K562 (cell line): ENCODE measurements around the gene TP53BP2. TPM values are rescaled to one million over a fixed set of nuclear protein-coding genes. Genes with fewer than 3 reads are reported as not detected.

Experiments used
- BACH1 ChIP-seq: fragments of 200-800 bp; sonication (Bioruptor generic); IDR thresholded peaks from 2 replicates; pipeline ENCODE4 v1.6.1; 2016; ENCODE audit warnings: missing genetic modification characterization, missing compliant biosample characterization
- CCNT2 ChIP-seq: IDR thresholded peaks from 2 replicates; pipeline ENCODE4 v1.6.1; 2011; ENCODE audit warnings: borderline replicate concordance, low read depth, mild to moderate bottlenecking, moderate library complexity, mixed read lengths, low read length; ENCODE audit not compliant: insufficient read length; ENCODE audit errors: extremely low read depth
- CTBP1 ChIP-seq: fragments of 450-650 bp; IDR thresholded peaks from 2 replicates; pipeline ENCODE4 v1.6.1; 2016; ENCODE audit warnings: borderline replicate concordance
- KDM5B ChIP-seq: fragments of 200-600 bp; sonication (generic); IDR thresholded peaks from 2 replicates; pipeline ENCODE4 v1.6.1; 2012; ENCODE audit warnings: low read depth, mild to moderate bottlenecking, moderate library complexity, low read length, control low read depth, inconsistent platforms; ENCODE audit not compliant: insufficient replicate concordance
- KLF1 ChIP-seq: fragments of 450-650 bp; IDR thresholded peaks from 2 replicates; pipeline ENCODE4 v1.6.1; 2016; ENCODE audit warnings: missing genetic modification characterization, missing compliant biosample characterization
- MAZ ChIP-seq, 2 experiments: fragments of 450-650 bp in 1 of 2; sonication (generic) in 1 of 2; formaldehyde crosslinking; IDR thresholded peaks in 1 of 2; conservative IDR thresholded peaks in 1 of 2; 2 replicates each; pipeline versions ENCODE4 v1.4.0 to v1.5.0; 2020; ENCODE audit warnings: mild to moderate bottlenecking in 1 of 2, missing genetic modification reagents in 1 of 2
- PHB2 ChIP-seq: fragments of 450-650 bp; IDR thresholded peaks from 2 replicates; pipeline ENCODE4 v1.6.1; 2017; ENCODE audit warnings: low read depth
- TBL1XR1 ChIP-seq, 2 experiments: IDR thresholded peaks; 2 replicates each; pipeline ENCODE4 v1.6.1; 2012; ENCODE audit warnings: improper control_type of control experiment in 2 of 2, low read length in 2 of 2, mild to moderate bottlenecking in 1 of 2
- ZBED1 ChIP-seq: IDR thresholded peaks from 2 replicates; pipeline ENCODE4 v1.6.1; 2014
- ZEB2 ChIP-seq: fragments of 450-650 bp; IDR thresholded peaks from 2 replicates; pipeline ENCODE4 v1.6.1; 2016
- polyA plus RNA-seq, 8 experiments: library from polyadenylated mRNA; depleted of rRNA in 4 of 8; stranded (reverse) in 5 of 8; unstranded in 3 of 8; fragments of >200 nt; fragmentation: Nextera tagmentation in 2 of 8; fragmentation: Illumina TruSeq in 1 of 8; extraction: Ambion mirVana in 2 of 8; extraction: Trizol in 1 of 8; gene quantifications; 2 replicates each; pipeline versions ENCODE4 v1.2.1 to v1.2.3, GENCODE V29; 2011 to 2014; ENCODE audit warnings: inconsistent platforms in 1 of 8, missing spikeins in 1 of 8
- total RNA-seq, 7 experiments: library from RNA; depleted of rRNA in 6 of 7; stranded (reverse); fragments of >200 nt in 6 of 7; fragmentation: Illumina TruSeq in 2 of 7; extraction: Trizol in 2 of 7; gene quantifications; 2 replicates each; pipeline versions ENCODE4 v1.2.1 to v1.2.3, GENCODE V29; 2011 to 2021; ENCODE audit warnings: low replicate concordance in 1 of 7
- TF ChIP-seq, protein P1 (sequence below), 2 experiments: fragments of 450-650 bp; formaldehyde crosslinking in 1 of 2; IDR thresholded peaks; 2 replicates each; pipeline versions ENCODE4 v1.4.0 to v1.6.1; 2014 to 2020; ENCODE audit warnings: mild to moderate bottlenecking in 2 of 2, borderline replicate concordance in 1 of 2, low read depth in 1 of 2
- TF ChIP-seq, protein P2 (sequence below): sonication (generic); formaldehyde crosslinking; IDR thresholded peaks from 2 replicates; pipeline ENCODE4 v1.8.1; 2023; ENCODE audit warnings: mild to moderate bottlenecking, missing genetic modification reagents
- TF ChIP-seq, protein P3 (sequence below): fragments of 250-450 bp; sonication (Bioruptor Pico); IDR thresholded peaks from 2 replicates; pipeline ENCODE4 v1.4.0; 2020; ENCODE audit warnings: mild to moderate bottlenecking

Gene TP53BP2
- total and polyA plus RNA-seq, 9 of the 15 experiments (the other 6 are each of a cell fraction or from before 2014, with no cell fraction given) = 17.0 to 69.6 (median 40.1) TPM

DNA sequence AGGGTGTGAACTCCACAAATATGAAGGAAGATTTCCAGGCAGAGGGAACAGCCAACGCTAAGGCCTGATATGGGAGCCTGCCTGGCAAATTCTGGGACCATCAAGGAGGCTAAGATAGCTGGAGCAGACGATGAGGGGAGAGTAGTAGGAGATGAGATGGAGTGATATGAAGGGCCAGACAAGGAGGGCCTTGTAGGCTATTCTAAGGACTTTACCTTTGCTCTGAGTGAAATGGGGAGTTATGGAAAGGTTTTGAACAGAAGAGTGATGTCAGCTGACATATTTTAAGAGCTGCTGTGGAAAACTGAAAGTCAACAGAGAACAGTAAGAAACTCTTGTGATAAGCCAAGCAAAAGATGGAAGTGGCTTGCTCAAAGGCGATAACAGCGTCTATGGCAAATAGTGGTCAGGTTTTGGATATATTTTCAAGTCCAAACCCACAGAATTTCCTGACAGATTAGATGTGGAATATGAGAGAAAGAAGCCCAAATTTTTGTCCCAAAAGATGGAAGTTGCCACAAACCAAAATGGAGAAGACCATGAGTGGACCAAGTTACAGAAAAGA is 2.1 kb upstream of the TP53BP2 start (continued):
- TF ChIP-seq, protein P1, sequence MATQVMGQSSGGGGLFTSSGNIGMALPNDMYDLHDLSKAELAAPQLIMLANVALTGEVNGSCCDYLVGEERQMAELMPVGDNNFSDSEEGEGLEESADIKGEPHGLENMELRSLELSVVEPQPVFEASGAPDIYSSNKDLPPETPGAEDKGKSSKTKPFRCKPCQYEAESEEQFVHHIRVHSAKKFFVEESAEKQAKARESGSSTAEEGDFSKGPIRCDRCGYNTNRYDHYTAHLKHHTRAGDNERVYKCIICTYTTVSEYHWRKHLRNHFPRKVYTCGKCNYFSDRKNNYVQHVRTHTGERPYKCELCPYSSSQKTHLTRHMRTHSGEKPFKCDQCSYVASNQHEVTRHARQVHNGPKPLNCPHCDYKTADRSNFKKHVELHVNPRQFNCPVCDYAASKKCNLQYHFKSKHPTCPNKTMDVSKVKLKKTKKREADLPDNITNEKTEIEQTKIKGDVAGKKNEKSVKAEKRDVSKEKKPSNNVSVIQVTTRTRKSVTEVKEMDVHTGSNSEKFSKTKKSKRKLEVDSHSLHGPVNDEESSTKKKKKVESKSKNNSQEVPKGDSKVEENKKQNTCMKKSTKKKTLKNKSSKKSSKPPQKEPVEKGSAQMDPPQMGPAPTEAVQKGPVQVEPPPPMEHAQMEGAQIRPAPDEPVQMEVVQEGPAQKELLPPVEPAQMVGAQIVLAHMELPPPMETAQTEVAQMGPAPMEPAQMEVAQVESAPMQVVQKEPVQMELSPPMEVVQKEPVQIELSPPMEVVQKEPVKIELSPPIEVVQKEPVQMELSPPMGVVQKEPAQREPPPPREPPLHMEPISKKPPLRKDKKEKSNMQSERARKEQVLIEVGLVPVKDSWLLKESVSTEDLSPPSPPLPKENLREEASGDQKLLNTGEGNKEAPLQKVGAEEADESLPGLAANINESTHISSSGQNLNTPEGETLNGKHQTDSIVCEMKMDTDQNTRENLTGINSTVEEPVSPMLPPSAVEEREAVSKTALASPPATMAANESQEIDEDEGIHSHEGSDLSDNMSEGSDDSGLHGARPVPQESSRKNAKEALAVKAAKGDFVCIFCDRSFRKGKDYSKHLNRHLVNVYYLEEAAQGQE (IDR thresholded peaks at IDR 0.05; ENCODE audit: borderline replicate concordance) = peak; percentile 16; the same call in 1 of the 2 replicates
- TF ChIP-seq, protein P1 (CRISPR knock-in tag; IDR thresholded peaks at IDR 0.05; ENCODE audit: low read depth) = 0 out of 2 replicates have a peak, but pooled peaks have one; percentile 35
- no peak for TF ChIP-seq PHB2
- 0 out of 4 replicates have a peak, but pooled peaks of 1 of the 2 experiments have one; percentile 28 for TF ChIP-seq MAZ (CRISPR knock-in tag; conservative IDR thresholded peaks at IDR 0.05 in 1 of 2, IDR thresholded peaks at IDR 0.05 in 1 of 2)
- TF ChIP-seq TBL1XR1 (IDR thresholded peaks at IDR 0.05; ENCODE audit: low read length in 2 of 2) = 0 out of 4 replicates have a peak, but pooled peaks of 1 of the 2 experiments have one; percentile 44
- peak; percentile 45 for TF ChIP-seq KDM5B
- TF ChIP-seq CTBP1 = peak; percentile 87
- TF ChIP-seq ZBED1 = no peak
- TF ChIP-seq, protein P2, sequence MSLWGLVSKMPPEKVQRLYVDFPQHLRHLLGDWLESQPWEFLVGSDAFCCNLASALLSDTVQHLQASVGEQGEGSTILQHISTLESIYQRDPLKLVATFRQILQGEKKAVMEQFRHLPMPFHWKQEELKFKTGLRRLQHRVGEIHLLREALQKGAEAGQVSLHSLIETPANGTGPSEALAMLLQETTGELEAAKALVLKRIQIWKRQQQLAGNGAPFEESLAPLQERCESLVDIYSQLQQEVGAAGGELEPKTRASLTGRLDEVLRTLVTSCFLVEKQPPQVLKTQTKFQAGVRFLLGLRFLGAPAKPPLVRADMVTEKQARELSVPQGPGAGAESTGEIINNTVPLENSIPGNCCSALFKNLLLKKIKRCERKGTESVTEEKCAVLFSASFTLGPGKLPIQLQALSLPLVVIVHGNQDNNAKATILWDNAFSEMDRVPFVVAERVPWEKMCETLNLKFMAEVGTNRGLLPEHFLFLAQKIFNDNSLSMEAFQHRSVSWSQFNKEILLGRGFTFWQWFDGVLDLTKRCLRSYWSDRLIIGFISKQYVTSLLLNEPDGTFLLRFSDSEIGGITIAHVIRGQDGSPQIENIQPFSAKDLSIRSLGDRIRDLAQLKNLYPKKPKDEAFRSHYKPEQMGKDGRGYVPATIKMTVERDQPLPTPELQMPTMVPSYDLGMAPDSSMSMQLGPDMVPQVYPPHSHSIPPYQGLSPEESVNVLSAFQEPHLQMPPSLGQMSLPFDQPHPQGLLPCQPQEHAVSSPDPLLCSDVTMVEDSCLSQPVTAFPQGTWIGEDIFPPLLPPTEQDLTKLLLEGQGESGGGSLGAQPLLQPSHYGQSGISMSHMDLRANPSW = no peak
- TF ChIP-seq, protein P3, sequence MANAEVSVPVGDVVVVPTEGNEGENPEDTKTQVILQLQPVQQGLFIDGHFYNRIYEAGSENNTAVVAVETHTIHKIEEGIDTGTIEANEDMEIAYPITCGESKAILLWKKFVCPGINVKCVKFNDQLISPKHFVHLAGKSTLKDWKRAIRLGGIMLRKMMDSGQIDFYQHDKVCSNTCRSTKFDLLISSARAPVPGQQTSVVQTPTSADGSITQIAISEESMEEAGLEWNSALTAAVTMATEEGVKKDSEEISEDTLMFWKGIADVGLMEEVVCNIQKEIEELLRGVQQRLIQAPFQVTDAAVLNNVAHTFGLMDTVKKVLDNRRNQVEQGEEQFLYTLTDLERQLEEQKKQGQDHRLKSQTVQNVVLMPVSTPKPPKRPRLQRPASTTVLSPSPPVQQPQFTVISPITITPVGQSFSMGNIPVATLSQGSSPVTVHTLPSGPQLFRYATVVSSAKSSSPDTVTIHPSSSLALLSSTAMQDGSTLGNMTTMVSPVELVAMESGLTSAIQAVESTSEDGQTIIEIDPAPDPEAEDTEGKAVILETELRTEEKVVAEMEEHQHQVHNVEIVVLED (CRISPR knock-in tag) = no peak
- peak; percentile 21 for TF ChIP-seq CCNT2
- TF ChIP-seq ZEB2 = peak; percentile 82
- TF ChIP-seq BACH1 = peak; percentile 48; the same call in 1 of the 2 replicates
- no peak for TF ChIP-seq KLF1 (tag)
